Neuronal stem cell (in vitro differentiated cells): Measurements from ENCODE around the gene MERTK.

Experiments
- DNase-seq: peaks from one replicate; pipeline ENCODE4 v3.0.0-alpha.2; 2013; ENCODE audit warnings: low spot score
- H2AFZ ChIP-seq: one replicate; pipeline ENCODE4 v1.6.1; 2013; ENCODE audit warnings: mild to moderate bottlenecking, low read length, inconsistent platforms
- H2AK5ac ChIP-seq: 2 replicates; pipeline ENCODE4 v1.6.1; 2013; ENCODE audit warnings: low read depth, mild to moderate bottlenecking, inconsistent platforms, low read length, moderate library complexity, mixed read lengths
- H2BK120ac ChIP-seq: 2 replicates; pipeline ENCODE4 v1.6.1; 2013; ENCODE audit warnings: low read depth, mild to moderate bottlenecking, inconsistent platforms, low read length, moderate library complexity, mixed read lengths
- H2BK12ac ChIP-seq: one replicate; pipeline ENCODE4 v1.6.1; 2013; ENCODE audit warnings: low read length, inconsistent platforms
- H2BK15ac ChIP-seq: 2 replicates; pipeline ENCODE4 v1.6.1; 2013; ENCODE audit warnings: mild to moderate bottlenecking, low read length, inconsistent platforms, mixed read lengths
- H2BK5ac ChIP-seq: one replicate; pipeline ENCODE4 v1.6.1; 2013; ENCODE audit warnings: inconsistent platforms, mild to moderate bottlenecking, low read length, moderate library complexity
- H3K14ac ChIP-seq: one replicate; pipeline ENCODE4 v1.6.1; 2013; ENCODE audit warnings: low read length, inconsistent platforms
- H3K18ac ChIP-seq: 2 replicates; pipeline ENCODE4 v1.6.1; 2013; ENCODE audit warnings: low read length, inconsistent platforms
- H3K23ac ChIP-seq: 2 replicates; pipeline ENCODE4 v1.6.1; 2013; ENCODE audit warnings: low read depth, mild to moderate bottlenecking, mixed read lengths, low read length, inconsistent platforms; ENCODE audit not compliant: poor library complexity
- H3K27ac ChIP-seq: replicated peaks from 3 replicates; pipeline ENCODE4 v1.5.1; 2013; ENCODE audit warnings: low read length, inconsistent platforms
- H3K27me3 ChIP-seq, 3 experiments: 2 replicates each; pipeline ENCODE4 v1.6.1; 2013; ENCODE audit warnings: low read length in 3 of 3, mild to moderate bottlenecking in 2 of 3, inconsistent platforms in 1 of 3, low read depth in 1 of 3, mixed read lengths in 1 of 3, moderate library complexity in 1 of 3; ENCODE audit not compliant: control insufficient read depth in 3 of 3, insufficient read depth in 3 of 3
- H3K36me3 ChIP-seq, 2 donors: replicated peaks in 1 of 2; 2 replicates each; pipeline ENCODE4 v1.6.1; 2013; ENCODE audit warnings: low read length in 2 of 2; ENCODE audit not compliant: control insufficient read depth in 2 of 2, insufficient read depth in 2 of 2
- H3K4ac ChIP-seq: 2 replicates; pipeline ENCODE4 v1.6.1; 2013; ENCODE audit warnings: inconsistent platforms, mild to moderate bottlenecking, low read length, moderate library complexity
- H3K4me1 ChIP-seq, 2 donors: 1 replicate in 1 of 2; 2 replicates in 1 of 2; pipeline ENCODE4 v1.6.1; 2013; ENCODE audit warnings: low read length in 2 of 2, low read depth in 1 of 2; ENCODE audit not compliant: control insufficient read depth in 2 of 2, insufficient read depth in 1 of 2
- H3K4me2 ChIP-seq: one replicate; pipeline ENCODE4 v1.6.1; 2013; ENCODE audit warnings: mild to moderate bottlenecking, low read length, inconsistent platforms; ENCODE audit not compliant: insufficient read depth, poor library complexity, severe bottlenecking
- H3K4me3 ChIP-seq, 2 donors: 2 replicates each; pipeline ENCODE4 v1.5.1; 2013; ENCODE audit warnings: low read length in 2 of 2, mild to moderate bottlenecking in 2 of 2, inconsistent platforms in 1 of 2, moderate library complexity in 1 of 2
- H3K79me1 ChIP-seq: one replicate; pipeline ENCODE4 v1.6.1; 2013; ENCODE audit warnings: low read depth, mild to moderate bottlenecking, inconsistent platforms, low read length, moderate library complexity
- H3K9ac ChIP-seq: one replicate; pipeline ENCODE4 v1.6.1; 2013; ENCODE audit warnings: mild to moderate bottlenecking, low read depth, low read length, inconsistent platforms; ENCODE audit not compliant: poor library complexity
- H3K9me3 ChIP-seq, 2 donors: replicated peaks in 1 of 2; 2 replicates each; pipeline versions ENCODE3 to v1.6.1; 2013; ENCODE audit warnings: low read length in 2 of 2, mild to moderate bottlenecking in 2 of 2, inconsistent platforms in 1 of 2, low read depth in 1 of 2, mixed read lengths in 1 of 2, moderate library complexity in 1 of 2; ENCODE audit not compliant: control insufficient read depth in 2 of 2, insufficient read depth in 1 of 2
- H4K8ac ChIP-seq: one replicate; pipeline ENCODE4 v1.6.1; 2013; ENCODE audit warnings: low read depth, mild to moderate bottlenecking, inconsistent platforms, low read length, moderate library complexity
- H4K91ac ChIP-seq: one replicate; pipeline ENCODE4 v1.6.1; 2013; ENCODE audit warnings: low read length, low read depth, mild to moderate bottlenecking, inconsistent platforms; ENCODE audit not compliant: poor library complexity
- WGBS, 2 donors: extraction: QIAGEN DNeasy Blood & Tissue Kit; methylation state at CpG; one replicate each; pipeline ENCODE4 v1.1.7; 2013; ENCODE audit warnings: missing lambda C conversion rate in 2 of 2, mixed read lengths in 1 of 2; ENCODE audit not compliant: insufficient read length in 2 of 2, insufficient replicate concordance in 1 of 2; ENCODE audit errors: extremely low coverage in 2 of 2; 5-methylcytosine and 5-hydroxymethylcytosine counted together

Gene MERTK

GRCh38 chr2:112012556-112012955 lies 114.1 kb downstream of the MERTK start:
- no peaks in the 10 kb centered on the region for H3K9me3 ChIP-seq
- H3K18ac ChIP-seq: no peak overlapping the region
- H2BK120ac ChIP-seq: no peak overlapping the region
- no peak overlapping the region for H2AFZ ChIP-seq
- no CpG with 5 or more reads among the region's 5 CpGs for WGBS, 2 donors
- H3K79me1 ChIP-seq: no peaks in the 10 kb centered on the region
- H3K4me1 ChIP-seq: no peaks in the 10 kb centered on the region
- H3K14ac ChIP-seq: no peak overlapping the region
- no peak for DNase-seq
- H3K27ac ChIP-seq: no peak overlapping the region
- no peak overlapping the region for H4K91ac ChIP-seq
- H3K9ac ChIP-seq: no peak overlapping the region
- H3K4me3 ChIP-seq: no peak overlapping the region
- no peak overlapping the region for H2BK5ac ChIP-seq
- H3K4ac ChIP-seq: no peak overlapping the region
- H4K8ac ChIP-seq: no peak overlapping the region
- H3K36me3 ChIP-seq: peaks cover 2 to 19% of the 10 kb centered on the region in 2 donors
- H2AK5ac ChIP-seq: no peak overlapping the region
- H3K23ac ChIP-seq: no peak overlapping the region
- H3K4me2 ChIP-seq: no peak overlapping the region
- no peak overlapping the region for H2BK12ac ChIP-seq
- H3K27me3 ChIP-seq: no peaks in the 10 kb centered on the region
- no peak overlapping the region for H2BK15ac ChIP-seq

GRCh38 chr2:112018846-112019245 lies 120.4 kb downstream of the MERTK start:
- Histone ChIP-seq H3K18ac (no peak overlapping the region), H2AFZ (no peak overlapping the region), H2BK5ac (no peak overlapping the region), H2BK12ac (no peak overlapping the region), H3K23ac (no peak overlapping the region), H2BK120ac (no peak overlapping the region), H3K36me3 (no peaks in the 10 kb centered on the region), H3K14ac (no peak overlapping the region), H3K27me3 (no peaks in the 10 kb centered on the region), H2AK5ac (no peak overlapping the region), H3K27ac (no peak overlapping the region), H3K4me1 (peaks cover 0 to 4% of the 10 kb centered on the region in 2 donors), H3K4me2 (no peak overlapping the region), H3K9ac (no peak overlapping the region), H4K91ac (no peak overlapping the region), H3K4me3 (no peak overlapping the region), H3K79me1 (no peaks in the 10 kb centered on the region), H3K9me3 (no peaks in the 10 kb centered on the region), H4K8ac (no peak overlapping the region), H2BK15ac (no peak overlapping the region), H3K4ac (no peak overlapping the region)
- WGBS, 2 donors: no CpG with 5 or more reads among the region's 8 CpGs
- DNase-seq: no peak

- WGBS, 2 donors: no CpG with 5 or more reads among the region's 4 CpGs
- H3K36me3 ChIP-seq: no peaks in the 10 kb centered on the region
- H3K23ac ChIP-seq: no peak overlapping the region
- no peak overlapping the region for H3K4ac ChIP-seq
- no peaks in the 10 kb centered on the region for H3K9me3 ChIP-seq
- H3K9ac ChIP-seq: no peak overlapping the region
- H3K4me1 ChIP-seq: peaks cover 0 to 4% of the 10 kb centered on the region in 2 donors
- H2AFZ ChIP-seq: no peak overlapping the region
- H3K14ac ChIP-seq: no peak overlapping the region
- no peaks in the 10 kb centered on the region for H3K79me1 ChIP-seq
- no peak overlapping the region for H2BK15ac ChIP-seq
- no peak overlapping the region for H3K27ac ChIP-seq
- H2AK5ac ChIP-seq: no peak overlapping the region
- no peak for DNase-seq
- no peak overlapping the region for H2BK12ac ChIP-seq
- no peak overlapping the region for H3K4me3 ChIP-seq
- H3K27me3 ChIP-seq: no peaks in the 10 kb centered on the region
- H4K91ac ChIP-seq: no peak overlapping the region
- no peak overlapping the region for H3K4me2 ChIP-seq
- no peak overlapping the region for H2BK5ac ChIP-seq
- no peak overlapping the region for H2BK120ac ChIP-seq
- no peak overlapping the region for H4K8ac ChIP-seq
- H3K18ac ChIP-seq: no peak overlapping the region
Observed at GRCh38 chr2:112019569-112019982, 121.2 kb downstream of the MERTK start.

GRCh38 chr2:112020561-112020960 lies 122.2 kb downstream of the MERTK start:
- DNase-seq: no peak
- Histone ChIP-seq H3K4me3 (no peak overlapping the region), H2BK5ac (no peak overlapping the region), H4K8ac (no peak overlapping the region), H3K27me3 (no peaks in the 10 kb centered on the region), H3K27ac (no peak overlapping the region), H3K4ac (no peak overlapping the region), H3K23ac (no peak overlapping the region), H4K91ac (no peak overlapping the region), H3K9me3 (no peaks in the 10 kb centered on the region), H3K18ac (no peak overlapping the region), H2BK120ac (no peak overlapping the region), H2BK15ac (no peak overlapping the region), H3K9ac (no peak overlapping the region), H2AFZ (no peak overlapping the region), H3K4me2 (no peak overlapping the region), H3K79me1 (no peaks in the 10 kb centered on the region), H2BK12ac (no peak overlapping the region), H3K14ac (no peak overlapping the region), H3K4me1 (peaks cover 0 to 4% of the 10 kb centered on the region in 2 donors), H3K36me3 (peaks cover 0 to 2% of the 10 kb centered on the region in 2 donors), H2AK5ac (no peak overlapping the region)
- no CpG with 5 or more reads among the region's 3 CpGs for WGBS, 2 donors
